Measurements from ENCODE around the gene SCNN1A. TPM values are rescaled to one million over a fixed set of nuclear protein-coding genes. Genes with fewer than 3 reads are reported as not detected.

The SCNN1A gene
- total and polyA plus RNA-seq, 3 experiments from 2014 or later, result 0.49 to 0.93 (median 0.77) TPM

GRCh38 chr12:6368906-6369525 is 6.3 kb downstream of the SCNN1A start:
- Histone ChIP-seq H3K27ac (ENCODE audit: low read depth, low read length) (peak overlapping the region; percentile 1), H3K36me3 (ENCODE audit: insufficient read depth, low read length) (no peaks in the 10 kb centered on the region), H3K9me3 (ENCODE audit: low read length) (no peaks in the 10 kb centered on the region), H3K4me1 (ENCODE audit: insufficient read depth, low read length) (peaks cover 18% of the 10 kb centered on the region), H3K27me3 (ENCODE audit: insufficient read depth, low read length, poor library complexity, severe bottlenecking) (no peaks in the 10 kb centered on the region), H3K4me3 (ENCODE audit: low read length) (no peak overlapping the region)
- ChIA-PET CTCF (interaction anchor here (1.0 to 7.2 kb wide), 7 partner anchors 9 to 46 kb away, joined by 3 to 106 read pairs (median 6); no protein-coding TSS in a partner anchor), POLR2A (no interaction called here)
- Mint-ChIP-seq H3K4me1 (peaks cover 16 to 48% (median 35%) of the 10 kb centered on the region in 3 donors), H3K27ac (peak overlapping the region in 6 of 8 donors; percentile 12 to 83 (median 55)), H3K4me3 (no peak overlapping the region), H3K36me3 (no peaks in the 10 kb centered on the region), H3K9me3 (peaks cover 0 to 2% (median 0%) of the 10 kb centered on the region in 5 donors), H3K27me3 (peaks cover 0 to 3% of the 10 kb centered on the region in 2 donors)
- DNase-seq, result no peak

- H3K27me3 ChIP-seq (ENCODE audit: insufficient read depth, low read length, poor library complexity, severe bottlenecking), result no peaks in the 10 kb centered on the region
- no peaks in the 10 kb centered on the region for H3K9me3 ChIP-seq (ENCODE audit: low read length)
- peak overlapping the region; percentile 1 for H3K27ac ChIP-seq (ENCODE audit: low read depth, low read length)
- H3K4me1 ChIP-seq (ENCODE audit: insufficient read depth, low read length), result peaks cover 18% of the 10 kb centered on the region
- no peak for DNase-seq
- H3K36me3 Mint-ChIP-seq, result no peaks in the 10 kb centered on the region
- H3K27me3 Mint-ChIP-seq, result peaks cover 0 to 2% of the 10 kb centered on the region in 2 donors
- ChIA-PET POLR2A (interaction anchor here (0.6 to 1.6 kb wide), 4 partner anchors 33 to 169 kb away, joined by 3 to 8 read pairs (median 4); no protein-coding TSS in a partner anchor), CTCF (interaction anchor here (0.7 to 7.2 kb wide), 23 partner anchors 9 to 169 kb away, joined by 3 to 106 read pairs (median 5); partner anchors contain the start of genes CD27, LTBR and TNFRSF1A)
- H3K36me3 ChIP-seq (ENCODE audit: insufficient read depth, low read length), result no peaks in the 10 kb centered on the region
- H3K4me1 Mint-ChIP-seq, result peaks cover 18 to 45% (median 35%) of the 10 kb centered on the region in 3 donors
- H3K27ac Mint-ChIP-seq, result peak overlapping the region; percentile 34 to 83 (median 65)
- H3K4me3 Mint-ChIP-seq, result peak overlapping the region in 1 of 7 donors; percentile 47
- peaks cover 0 to 2% (median 0%) of the 10 kb centered on the region in 5 donors for H3K9me3 Mint-ChIP-seq
- no peak overlapping the region for H3K4me3 ChIP-seq (ENCODE audit: low read length)
Observed at GRCh38 chr12:6367969-6368892, 7.1 kb downstream of the SCNN1A start.

DNA sequence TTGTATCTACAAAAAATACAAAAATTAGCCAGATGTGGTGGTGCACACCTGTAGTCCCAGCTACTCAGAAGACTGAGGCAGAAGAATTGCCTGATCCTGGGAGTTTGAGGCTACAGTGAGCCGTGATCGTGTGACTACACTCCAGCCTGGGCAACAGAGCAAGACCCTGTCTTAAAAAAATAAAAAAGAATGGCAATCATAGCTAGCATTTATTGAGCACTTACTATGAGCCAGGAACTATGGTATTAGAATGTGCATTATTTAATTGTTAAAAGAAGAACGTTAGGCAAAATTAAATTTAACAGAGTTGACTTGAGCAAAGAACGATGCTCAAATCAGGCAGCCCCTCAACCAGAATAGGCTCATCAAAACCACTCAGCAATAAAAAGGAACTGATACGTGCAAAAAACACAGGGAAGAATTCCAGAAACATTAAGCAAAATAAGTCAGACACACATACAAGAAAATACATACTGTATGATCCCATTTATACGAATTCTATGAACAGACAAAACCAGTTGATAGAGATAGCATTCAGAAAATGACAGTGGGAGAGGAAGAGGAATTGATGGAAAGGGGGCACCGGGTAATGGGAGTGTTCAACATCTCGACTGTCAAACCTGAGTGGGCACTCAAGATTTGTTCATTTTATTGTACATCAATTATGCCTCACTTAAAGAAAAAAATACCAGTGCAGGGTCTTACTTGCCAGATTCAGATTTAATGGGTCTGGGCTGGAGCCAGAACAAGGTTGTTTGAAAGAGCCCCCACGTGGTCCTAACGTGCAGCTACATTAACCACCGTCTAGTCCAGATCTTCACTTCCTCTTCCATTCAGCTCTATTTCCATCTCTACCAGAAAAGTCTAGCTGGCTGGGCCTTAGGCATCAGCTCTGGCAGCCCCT is 8.0 kb downstream of the SCNN1A start:
- peaks cover 18 to 36% (median 27%) of the 10 kb centered on the region in 3 donors for H3K4me1 Mint-ChIP-seq
- H3K27me3 Mint-ChIP-seq, result peaks cover 0 to 2% of the 10 kb centered on the region in 2 donors
- no peaks in the 10 kb centered on the region for H3K27me3 ChIP-seq (ENCODE audit: insufficient read depth, low read length, poor library complexity, severe bottlenecking)
- no peaks in the 10 kb centered on the region for H3K36me3 ChIP-seq (ENCODE audit: insufficient read depth, low read length)
- H3K4me3 Mint-ChIP-seq, result peak overlapping the region in 1 of 7 donors; percentile 47
- peaks cover 21% of the 10 kb centered on the region for H3K4me1 ChIP-seq (ENCODE audit: insufficient read depth, low read length)
- no peak overlapping the region for H3K4me3 ChIP-seq (ENCODE audit: low read length)
- POLR2A ChIA-PET, result interaction anchor here (0.6 to 1.6 kb wide), 5 partner anchors 30 to 170 kb away, joined by 3 to 8 read pairs (median 4); no protein-coding TSS in a partner anchor
- peak overlapping the region; percentile 34 to 80 (median 70) for H3K27ac Mint-ChIP-seq
- CTCF ChIA-PET, result interaction anchor here (0.7 to 7.2 kb wide), 24 partner anchors 9 to 170 kb away, joined by 3 to 106 read pairs (median 5); partner anchors contain the start of genes CD27, LTBR and TNFRSF1A
- peak in 4 of 5 donors; percentile 14 to 73 (median 54) for DNase-seq
- H3K9me3 ChIP-seq (ENCODE audit: low read length), result no peaks in the 10 kb centered on the region
- peaks cover 0 to 2% (median 0%) of the 10 kb centered on the region in 5 donors for H3K9me3 Mint-ChIP-seq
- no peaks in the 10 kb centered on the region for H3K36me3 Mint-ChIP-seq
- H3K27ac ChIP-seq (ENCODE audit: low read depth, low read length), result no peak overlapping the region

- peak overlapping the region; percentile 72 for H3K4me3 ChIP-seq (ENCODE audit: low read length)
- ChIA-PET CTCF (interaction anchor here (0.9 to 7.2 kb wide), 11 partner anchors 8 to 101 kb away, joined by 3 to 106 read pairs (median 4); no protein-coding TSS in a partner anchor), POLR2A (interaction anchor here (3.4 kb wide), 1 partner anchor 28 kb away, joined by 34 read pairs; no protein-coding TSS in a partner anchor)
- no peaks in the 10 kb centered on the region for H3K9me3 ChIP-seq (ENCODE audit: low read length)
- Mint-ChIP-seq H3K27ac (peak overlapping the region; percentile 49 to 90 (median 76)), H3K36me3 (no peaks in the 10 kb centered on the region), H3K4me1 (peaks cover 24 to 32% (median 28%) of the 10 kb centered on the region in 3 donors), H3K27me3 (no peaks in the 10 kb centered on the region), H3K4me3 (peak overlapping the region; percentile 77 to 87 (median 82)), H3K9me3 (peaks cover 0 to 2% (median 0%) of the 10 kb centered on the region in 5 donors)
- no peaks in the 10 kb centered on the region for H3K27me3 ChIP-seq (ENCODE audit: insufficient read depth, low read length, poor library complexity, severe bottlenecking)
- DNase-seq, result no peak
- H3K36me3 ChIP-seq (ENCODE audit: insufficient read depth, low read length), result no peaks in the 10 kb centered on the region
- peak overlapping the region; percentile 56 for H3K27ac ChIP-seq (ENCODE audit: low read depth, low read length)
- peaks cover 32% of the 10 kb centered on the region for H3K4me1 ChIP-seq (ENCODE audit: insufficient read depth, low read length)
Observed at GRCh38 chr12:6364044-6364374, 11.4 kb downstream of the SCNN1A start.

GRCh38 chr12:6363330-6364043 is 11.9 kb downstream of the SCNN1A start:
- DNase-seq, result peak; percentile 55 to 77 (median 59)
- peak overlapping the region; percentile 36 to 86 (median 72) for H3K27ac Mint-ChIP-seq
- peaks cover 24 to 28% (median 27%) of the 10 kb centered on the region in 3 donors for H3K4me1 Mint-ChIP-seq
- no peaks in the 10 kb centered on the region for H3K36me3 ChIP-seq (ENCODE audit: insufficient read depth, low read length)
- peak overlapping the region; percentile 56 for H3K27ac ChIP-seq (ENCODE audit: low read depth, low read length)
- H3K4me3 ChIP-seq (ENCODE audit: low read length), result peak overlapping the region; percentile 72
- H3K9me3 Mint-ChIP-seq, result peaks cover 0 to 2% (median 0%) of the 10 kb centered on the region in 5 donors
- H3K27me3 ChIP-seq (ENCODE audit: insufficient read depth, low read length, poor library complexity, severe bottlenecking), result no peaks in the 10 kb centered on the region
- no peaks in the 10 kb centered on the region for H3K27me3 Mint-ChIP-seq
- H3K4me3 Mint-ChIP-seq, result peak overlapping the region; percentile 77 to 87 (median 82)
- POLR2A ChIA-PET, result interaction anchor here (0.6 to 3.4 kb wide), 4 partner anchors 23 to 325 kb away, joined by 3 to 34 read pairs (median 5); partner anchors contain the start of gene ZNF384
- CTCF ChIA-PET, result interaction anchor here (0.8 to 7.2 kb wide), 11 partner anchors 14 to 102 kb away, joined by 3 to 106 read pairs (median 4); no protein-coding TSS in a partner anchor
- no peaks in the 10 kb centered on the region for H3K9me3 ChIP-seq (ENCODE audit: low read length)
- H3K4me1 ChIP-seq (ENCODE audit: insufficient read depth, low read length), result peaks cover 30% of the 10 kb centered on the region
- no peaks in the 10 kb centered on the region for H3K36me3 Mint-ChIP-seq

DNA sequence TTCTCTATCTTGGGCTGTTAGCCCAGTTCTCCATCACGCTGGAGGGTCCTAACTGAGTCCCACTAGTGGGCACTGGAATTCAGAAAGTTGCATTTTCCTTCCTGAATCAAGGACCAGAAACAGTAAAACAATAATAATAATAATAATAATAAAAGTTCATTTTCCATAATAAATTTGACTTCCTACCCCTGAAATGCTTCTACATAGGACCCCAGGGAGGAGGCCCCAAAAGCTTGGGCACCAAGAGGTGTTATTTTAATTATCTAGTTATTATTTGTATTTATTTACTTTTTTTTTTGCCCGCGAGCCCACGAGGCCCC is 12.4 kb downstream of the SCNN1A start:
- H3K27ac ChIP-seq (ENCODE audit: low read depth, low read length), result no peak overlapping the region
- H3K4me3 ChIP-seq (ENCODE audit: low read length), result no peak overlapping the region
- CTCF ChIA-PET, result interaction anchor here (0.8 to 7.2 kb wide), 11 partner anchors 14 to 103 kb away, joined by 3 to 106 read pairs (median 4); no protein-coding TSS in a partner anchor
- Mint-ChIP-seq H3K4me1 (peaks cover 22 to 23% (median 23%) of the 10 kb centered on the region in 3 donors), H3K4me3 (peak overlapping the region in 5 of 7 donors; percentile 40 to 82 (median 78)), H3K27me3 (no peaks in the 10 kb centered on the region), H3K36me3 (no peaks in the 10 kb centered on the region), H3K27ac (peak overlapping the region in 1 of 8 donors; percentile 19), H3K9me3 (peaks cover 0 to 2% (median 0%) of the 10 kb centered on the region in 5 donors)
- DNase-seq, result no peak
- POLR2A ChIA-PET, result interaction anchor here (0.6 to 3.4 kb wide), 4 partner anchors 23 to 326 kb away, joined by 3 to 34 read pairs (median 5); partner anchors contain the start of gene ZNF384
- peaks cover 25% of the 10 kb centered on the region for H3K4me1 ChIP-seq (ENCODE audit: insufficient read depth, low read length)
- H3K27me3 ChIP-seq (ENCODE audit: insufficient read depth, low read length, poor library complexity, severe bottlenecking), result no peaks in the 10 kb centered on the region
- no peaks in the 10 kb centered on the region for H3K36me3 ChIP-seq (ENCODE audit: insufficient read depth, low read length)
- no peaks in the 10 kb centered on the region for H3K9me3 ChIP-seq (ENCODE audit: low read length)
